HepG2 (cell line): ENCODE results near the gene SYS1. TPM values are rescaled to one million over a fixed set of nuclear protein-coding genes. Genes with fewer than 3 reads are reported as not detected.
A peak's percentile ranks its signal among the peaks of the same experiment; 100 is the strongest.

Experiments used
- ATAC-seq: fragments of 200-7000 bp; cut with Tn5 transposase; 3 replicates; pipeline ENCODE4 v1.9.1; 2020; ENCODE audit warnings: mild to moderate bottlenecking, moderate library complexity
- BruUV-seq: library from RNA; stranded (reverse); fragments of 400-500 nt; replicated peaks from 2 replicates; lab custom pipeline; 2021; lab: Mats Ljungman, UMichigan
- CTCF ChIA-PET: fragments of 300-600 bp; formaldehyde crosslinking; extraction: SDS; loops from one replicate; lab custom pipeline; 2021; ENCODE audit warnings: low total read pairs, inconsistent platforms, low intra/inter-chr PET ratio; lab: Yijun Ruan, JAX
- POLR2A ChIA-PET: fragments of 350-600 bp; sonication (Branson Sonifier 250); formaldehyde crosslinking; loops from one replicate; lab custom pipeline; 2020; ENCODE audit warnings: antibody characterized with exemption, inconsistent platforms; lab: Yijun Ruan, JAX
- DNase-seq: peaks from one replicate; pipeline ENCODE4 v3.0.0-alpha.2; 2015; ENCODE audit warnings: low spot score
- FAIRE-seq: peaks from 3 replicates; lab custom pipeline; 2011; peaks lifted over from hg19 to GRCh38; lab: Jason Lieb, UNC
- H2AFZ ChIP-seq: one replicate; pipeline ENCODE4 v1.6.1; 2011; ENCODE audit warnings: low read length, inconsistent platforms
- H3K27ac ChIP-seq: fragments of 300-600 bp; 3 replicates; pipeline ENCODE4 v1.8.0; 2011; ENCODE audit warnings: mixed run types, mild to moderate bottlenecking, mixed read lengths, low read length, inconsistent platforms; ENCODE audit not compliant: insufficient read depth; ENCODE audit errors: extremely low read length
- H3K27me3 ChIP-seq, 2 experiments: fragments of 200-600 bp in 1 of 2; 2 replicates in 1 of 2; 3 replicates in 1 of 2; pipeline versions ENCODE4 v1.6.0 to v1.8.0; 2011; ENCODE audit warnings: low read length in 2 of 2, mild to moderate bottlenecking in 2 of 2, moderate library complexity in 2 of 2, inconsistent platforms in 1 of 2; ENCODE audit not compliant: insufficient read depth in 2 of 2, control insufficient read depth in 1 of 2
- H3K36me3 ChIP-seq, 2 experiments: fragments of 200-600 bp in 1 of 2; replicated peaks in 1 of 2; 2 replicates in 1 of 2; 3 replicates in 1 of 2; pipeline versions ENCODE4 v1.5.1 to v1.8.0; 2011; ENCODE audit warnings: low read length in 2 of 2, inconsistent platforms in 1 of 2; ENCODE audit not compliant: insufficient read depth in 2 of 2, control insufficient read depth in 1 of 2
- H3K4me1 ChIP-seq: 2 replicates; pipeline ENCODE4 v1.5.1; 2012; ENCODE audit warnings: low read length, inconsistent platforms; ENCODE audit not compliant: insufficient read depth
- H3K4me2 ChIP-seq: 2 replicates; pipeline ENCODE4 v1.6.0; 2011; ENCODE audit warnings: low read depth, low read length, inconsistent platforms
- H3K4me3 ChIP-seq, 3 experiments: fragments of 200-600 bp in 1 of 3; sonication (generic), shearing (Covaris generic) in 1 of 3; replicated peaks in 1 of 3; 2 replicates each; pipeline ENCODE4 v1.5.1; 2011 to 2016; ENCODE audit warnings: low read length in 3 of 3, inconsistent platforms in 2 of 3, low read depth in 2 of 3, mild to moderate bottlenecking in 2 of 3, control low read depth in 1 of 3, mixed read lengths in 1 of 3; ENCODE audit not compliant: insufficient read depth in 1 of 3
- H3K79me2 ChIP-seq: one replicate; pipeline ENCODE4 v1.6.1; 2011; ENCODE audit warnings: low read length, inconsistent platforms; ENCODE audit not compliant: insufficient read depth
- H3K9ac ChIP-seq: 2 replicates; pipeline ENCODE4 v1.6.0; 2011; ENCODE audit warnings: mild to moderate bottlenecking, low read depth, low read length, inconsistent platforms; ENCODE audit not compliant: insufficient read depth
- H3K9me3 ChIP-seq: 2 replicates; pipeline ENCODE4 v1.5.1; 2012; ENCODE audit warnings: mild to moderate bottlenecking, low read length
- H4K20me1 ChIP-seq: 2 replicates; pipeline ENCODE4 v1.6.0; 2011; ENCODE audit warnings: inconsistent platforms, mild to moderate bottlenecking, low read length, moderate library complexity; ENCODE audit not compliant: insufficient read depth
- AGO1 ChIP-seq: fragments of 200-400 bp; formaldehyde crosslinking; IDR thresholded peaks from 2 replicates; pipeline ENCODE4 v1.6.1; 2017; ENCODE audit warnings: mild to moderate bottlenecking, low read depth, low read length, moderate library complexity; ENCODE audit not compliant: poor library complexity, severe bottlenecking
- DR1 ChIP-seq: sonication (generic); formaldehyde crosslinking; IDR thresholded peaks from 2 replicates; pipeline ENCODE4 v1.8.0; 2021; ENCODE audit warnings: mild to moderate bottlenecking, missing genetic modification reagents, inconsistent platforms
- ERF ChIP-seq: IDR thresholded peaks from 2 replicates; pipeline ENCODE4 v1.6.1; 2018; ENCODE audit warnings: missing biosample characterization, missing genetic modification reagents
- FUBP1 ChIP-seq: sonication (generic); formaldehyde crosslinking; IDR thresholded peaks from 2 replicates; pipeline ENCODE4 v1.5.1; 2020; ENCODE audit warnings: missing genetic modification reagents, mild to moderate bottlenecking, borderline replicate concordance
- ISL2 ChIP-seq: sonication (generic); formaldehyde crosslinking; IDR thresholded peaks from 2 replicates; pipeline ENCODE4 v1.5.0; 2020; ENCODE audit warnings: missing genetic modification reagents
- KAT2B ChIP-seq: fragments of 150-350 bp; IDR thresholded peaks from 2 replicates; pipeline ENCODE4 v1.6.1; 2014; ENCODE audit warnings: low read depth, low read length, borderline replicate concordance
- MYPOP ChIP-seq: sonication (generic); formaldehyde crosslinking; IDR thresholded peaks from 2 replicates; pipeline ENCODE4 v1.8.1; 2023; ENCODE audit warnings: mild to moderate bottlenecking, moderate library complexity, missing genetic modification reagents
- NFATC3 ChIP-seq: sonication (generic); formaldehyde crosslinking; IDR thresholded peaks from 2 replicates; pipeline ENCODE4 v1.5.1; 2020; ENCODE audit warnings: mild to moderate bottlenecking, missing genetic modification reagents
- NFKB2 ChIP-seq: sonication (generic); formaldehyde crosslinking; IDR thresholded peaks from 2 replicates; pipeline ENCODE4 v1.4.0; 2020; ENCODE audit warnings: missing genetic modification reagents, borderline replicate concordance
- PREB ChIP-seq: sonication (generic); formaldehyde crosslinking; IDR thresholded peaks from 2 replicates; pipeline ENCODE4 v1.4.0; 2020; ENCODE audit warnings: missing genetic modification reagents
- SNAI1 ChIP-seq: sonication (generic); formaldehyde crosslinking; IDR thresholded peaks from 2 replicates; pipeline ENCODE4 v1.5.0; 2020; ENCODE audit warnings: mild to moderate bottlenecking, missing genetic modification reagents, borderline replicate concordance
- U2AF1 ChIP-seq: fragments of 200-400 bp; formaldehyde crosslinking; optimal IDR thresholded peaks from 2 replicates; pipeline ENCODE3; 2017; ENCODE audit warnings: mild to moderate bottlenecking, low read depth, low read length
- ZNF350 ChIP-seq: sonication (generic); formaldehyde crosslinking; IDR thresholded peaks from 2 replicates; pipeline ENCODE4 v1.4.0; 2020; ENCODE audit warnings: mild to moderate bottlenecking, low read depth, missing genetic modification reagents, borderline replicate concordance
- ZNF800 ChIP-seq: sonication (generic); formaldehyde crosslinking; IDR thresholded peaks from 2 replicates; pipeline ENCODE4 v1.4.0; 2020; ENCODE audit warnings: missing genetic modification reagents
- WGBS: methylation state at CpG from one replicate; pipeline ENCODE4 v1.1.6; 2017; ENCODE audit warnings: low lambda C conversion rate; 5-methylcytosine and 5-hydroxymethylcytosine counted together
- in situ Hi-C: cut with HindIII; loops from 2 replicates; pipeline ENCODE4 v1.10.0; 2017; ENCODE audit warnings: low pct_unique_long_range_greater_than_20kb; ENCODE audit not compliant: extremely low pct_ligation_motif_present
- intact Hi-C: fragments of 100-400 bp; cut with micrococcal nuclease; formaldehyde crosslinking; loops from one replicate; pipeline ENCODE4 v1.10.0; 2022; ENCODE audit not compliant: unreplicated experiment
- polyA plus RNA-seq, 8 experiments: library from polyadenylated mRNA; depleted of rRNA in 3 of 8; stranded (reverse) in 7 of 8; unstranded in 1 of 8; fragments of >200 nt; fragmentation: Illumina TruSeq in 4 of 8; extraction: Trizol in 4 of 8; gene quantifications; 2 replicates each; pipeline versions ENCODE4 v1.2.1 to v1.2.3, GENCODE V29; 2011 to 2016; ENCODE audit warnings: low read depth in 4 of 8, missing spikeins in 1 of 8, mixed read lengths in 1 of 8; ENCODE audit not compliant: insufficient read depth in 1 of 8
- total RNA-seq, 5 experiments: library from RNA; depleted of rRNA; stranded (reverse); fragments of >200 nt; fragmentation: Illumina TruSeq; extraction: Trizol; gene quantifications; 2 replicates each; pipeline ENCODE4 v1.2.3, GENCODE V29; 2016; ENCODE audit warnings: low read depth in 1 of 5

SYS1 gene
- total and polyA plus RNA-seq, 2 of the 13 experiments (the other 11 are each of a cell fraction or from before 2014, with no cell fraction given) = 38.3 to 65.6 TPM

- ChIA-PET POLR2A (interaction anchor here (1.6 to 4.2 kb wide), 6 partner anchors 10 to 68 kb away, joined by 4 to 32 read pairs (median 6); partner anchors contain the start of genes PIGT and SYS1), CTCF (interaction anchor here (0.9 kb wide), 1 partner anchor 10 kb away, joined by 3 read pairs; the partner anchor contains the start of gene PIGT)
- Histone ChIP-seq H3K9me3 (peaks cover 10% of the 10 kb centered on the region), H3K27ac (no peak overlapping the region), H3K27me3 (peaks cover 2 to 5% of the 10 kb centered on the region in 2 experiments; a peak in 2 of 5 replicates), H3K79me2 (no peaks in the 10 kb centered on the region), H3K36me3 (no peaks in the 10 kb centered on the region), H4K20me1 (no peaks in the 10 kb centered on the region), H2AFZ (peak overlapping the region; percentile 44), H3K4me1 (peaks cover 25% of the 10 kb centered on the region), H3K4me3 (peak overlapping the region; percentile 88 to 92 (median 88)), H3K4me2 (peak overlapping the region; percentile 95), H3K9ac (peak overlapping the region; percentile 72)
- in situ Hi-C loops (no loop called here), intact Hi-C loops (no loop called here)
- DNase-seq = no peak
- 4% methylated on average over 39 of the region's 49 CpGs for WGBS
- BruUV-seq = no TSS peak
- ATAC-seq = peak; percentile 76
- no peak for FAIRE-seq
- 0 out of 2 replicates have a peak, but pooled peaks have one; percentile 26 for TF ChIP-seq DR1 (CRISPR knock-in tag)
- peak; percentile 15; the same call in 1 of the 2 replicates for TF ChIP-seq ZNF350 (CRISPR knock-in tag)
- TF ChIP-seq PREB (CRISPR knock-in tag) = no peak
- TF ChIP-seq SNAI1 = 0 out of 2 replicates have a peak, but pooled peaks have one; percentile 56
- peak; percentile 12; the same call in 1 of the 2 replicates for TF ChIP-seq NFKB2 (CRISPR knock-in tag)
- peak; percentile 38 for TF ChIP-seq U2AF1
- TF ChIP-seq AGO1 = peak; percentile 73
- peak; percentile 81; the same call in 1 of the 2 replicates for TF ChIP-seq NFATC3 (CRISPR knock-in tag)
- no peak for TF ChIP-seq KAT2B
- 0 out of 2 replicates have a peak, but pooled peaks have one; percentile 2 for TF ChIP-seq ERF (CRISPR knock-in tag)
- no peak for TF ChIP-seq FUBP1 (CRISPR knock-in tag)
- peak; percentile 63; the same call in 1 of the 2 replicates for TF ChIP-seq MYPOP (CRISPR knock-in tag)
- TF ChIP-seq ISL2 (CRISPR knock-in tag) = no peak
- peak; percentile 94; the same call in 1 of the 2 replicates for TF ChIP-seq ZNF800 (CRISPR knock-in tag)
Measured at GRCh38 chr20:45405571-45406259, 42.8 kb downstream of the SYS1 start.
